Measurements from ENCODE around the gene ATG101.

ATG101 gene

DNA sequence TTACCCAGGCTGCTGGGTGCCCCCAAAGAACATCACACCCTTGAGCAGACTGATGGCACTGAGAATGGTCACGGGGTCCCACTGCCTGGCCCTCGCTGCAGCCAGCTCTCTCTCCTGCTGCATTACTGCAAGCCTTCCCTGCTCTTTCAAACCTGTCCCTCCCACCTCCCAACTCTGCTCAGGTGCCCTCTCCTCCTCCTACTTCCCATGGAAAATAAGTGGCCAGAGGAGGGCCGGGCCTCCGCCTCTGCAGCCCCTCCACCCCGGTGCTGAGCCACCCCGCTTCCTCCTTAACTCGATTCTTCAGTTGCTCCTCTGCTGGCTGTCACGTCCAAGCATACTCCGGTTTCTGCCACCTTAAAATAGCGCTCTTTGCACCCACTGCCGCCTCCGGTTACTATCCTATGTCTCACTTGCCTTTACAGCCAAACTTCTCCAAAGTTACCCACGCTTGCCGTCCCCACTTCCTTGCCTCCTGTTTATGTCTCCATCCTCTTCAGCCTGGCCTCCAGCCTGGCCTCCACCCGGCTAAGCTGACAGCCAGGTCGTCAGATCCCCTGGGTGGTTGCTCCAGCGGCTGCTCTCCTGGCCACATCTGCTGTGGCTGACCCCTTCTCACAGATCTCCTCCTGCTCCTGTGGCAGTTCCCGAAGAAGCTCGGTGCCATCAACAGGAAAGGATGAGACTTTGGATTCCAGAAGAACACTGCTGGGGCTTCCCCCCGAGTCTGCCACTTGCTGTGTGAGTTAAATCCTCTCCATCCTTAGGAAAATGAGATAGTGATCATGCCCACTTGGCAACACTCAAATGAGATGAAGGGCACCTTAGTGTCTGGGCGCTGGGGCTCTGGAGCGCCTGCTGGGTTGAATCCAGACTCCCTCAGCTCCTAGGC is 17.4 kb downstream of the ATG101 start:
- TF ChIP-seq, protein P1, sequence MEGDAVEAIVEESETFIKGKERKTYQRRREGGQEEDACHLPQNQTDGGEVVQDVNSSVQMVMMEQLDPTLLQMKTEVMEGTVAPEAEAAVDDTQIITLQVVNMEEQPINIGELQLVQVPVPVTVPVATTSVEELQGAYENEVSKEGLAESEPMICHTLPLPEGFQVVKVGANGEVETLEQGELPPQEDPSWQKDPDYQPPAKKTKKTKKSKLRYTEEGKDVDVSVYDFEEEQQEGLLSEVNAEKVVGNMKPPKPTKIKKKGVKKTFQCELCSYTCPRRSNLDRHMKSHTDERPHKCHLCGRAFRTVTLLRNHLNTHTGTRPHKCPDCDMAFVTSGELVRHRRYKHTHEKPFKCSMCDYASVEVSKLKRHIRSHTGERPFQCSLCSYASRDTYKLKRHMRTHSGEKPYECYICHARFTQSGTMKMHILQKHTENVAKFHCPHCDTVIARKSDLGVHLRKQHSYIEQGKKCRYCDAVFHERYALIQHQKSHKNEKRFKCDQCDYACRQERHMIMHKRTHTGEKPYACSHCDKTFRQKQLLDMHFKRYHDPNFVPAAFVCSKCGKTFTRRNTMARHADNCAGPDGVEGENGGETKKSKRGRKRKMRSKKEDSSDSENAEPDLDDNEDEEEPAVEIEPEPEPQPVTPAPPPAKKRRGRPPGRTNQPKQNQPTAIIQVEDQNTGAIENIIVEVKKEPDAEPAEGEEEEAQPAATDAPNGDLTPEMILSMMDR (IDR thresholded peaks at IDR 0.05), result no peak
- no peak overlapping the region for H3K4me3 ChIP-seq
- DNase-seq (ENCODE audit: low spot score), result no peak
- H3K27ac ChIP-seq, result no peak overlapping the region

DNA sequence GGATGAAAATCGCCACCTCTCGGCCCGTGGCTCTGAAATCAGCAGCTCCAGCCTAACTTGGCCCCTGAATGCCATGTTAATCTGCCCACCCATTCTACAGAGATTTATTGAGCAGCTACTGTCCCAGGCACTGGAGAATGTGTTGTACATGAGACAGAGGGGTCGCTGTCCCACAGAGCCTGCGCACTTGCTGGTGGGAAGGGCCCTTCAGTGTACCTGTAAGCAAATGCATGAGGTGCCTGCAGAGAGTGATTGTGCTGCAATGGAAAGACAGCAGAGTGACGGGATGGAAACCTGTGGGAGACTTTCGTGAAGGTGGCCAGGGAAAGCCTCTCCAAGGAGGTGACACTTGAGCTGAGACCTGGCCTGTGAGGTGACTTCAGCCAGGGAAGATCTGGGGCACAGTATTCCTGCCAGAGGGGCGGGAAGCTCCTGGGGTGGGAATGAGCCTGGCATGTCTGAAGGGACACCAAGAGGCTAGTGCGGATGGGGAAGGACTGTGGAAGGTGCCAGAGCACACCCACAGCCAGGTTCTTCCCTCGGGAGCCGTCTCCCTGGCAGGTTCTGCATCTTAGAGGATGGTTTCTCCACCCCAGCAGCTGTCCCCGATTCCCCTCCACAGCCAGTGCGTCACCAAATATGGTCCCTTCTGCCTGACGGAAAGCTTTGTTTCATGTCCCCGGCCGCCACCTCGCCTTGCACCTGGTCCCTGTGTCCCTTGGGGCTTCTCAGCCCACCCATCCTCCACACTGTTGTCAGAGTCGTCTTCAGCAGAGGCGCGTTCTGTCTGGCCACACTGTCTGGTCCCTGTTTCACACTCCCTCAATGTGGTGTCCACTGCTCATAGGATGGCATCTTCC is 18.4 kb downstream of the ATG101 start:
- DNase-seq (ENCODE audit: low spot score), result no peak
- no peak overlapping the region for H3K27ac ChIP-seq
- no peak overlapping the region for H3K4me3 ChIP-seq
- TF ChIP-seq, protein P1 (IDR thresholded peaks at IDR 0.05), result no peak

DNA sequence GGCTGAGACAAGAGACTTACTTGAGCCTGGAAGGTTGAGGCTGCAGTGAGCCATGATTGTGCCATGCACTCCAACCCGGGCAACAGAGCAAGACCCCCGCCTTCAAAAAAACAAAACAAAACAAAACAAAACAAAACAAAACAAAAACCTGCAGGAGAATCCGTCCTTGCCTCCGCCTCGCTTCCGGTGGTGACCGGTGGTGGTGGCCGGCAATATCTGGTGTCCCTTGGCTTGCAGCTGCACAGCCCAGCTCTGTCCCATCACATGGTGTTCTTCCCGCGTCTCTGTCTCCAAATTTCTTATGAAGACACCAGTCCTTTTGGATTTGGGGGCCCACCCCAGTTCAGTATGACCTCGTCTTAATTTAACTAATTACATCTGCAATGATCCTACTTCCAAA is 19.7 kb downstream of the ATG101 start:
- TF ChIP-seq, protein P1 (IDR thresholded peaks at IDR 0.05), result no peak
- no peak overlapping the region for H3K27ac ChIP-seq
- no peak for DNase-seq (ENCODE audit: low spot score)
- H3K4me3 ChIP-seq, result no peak overlapping the region

DNA sequence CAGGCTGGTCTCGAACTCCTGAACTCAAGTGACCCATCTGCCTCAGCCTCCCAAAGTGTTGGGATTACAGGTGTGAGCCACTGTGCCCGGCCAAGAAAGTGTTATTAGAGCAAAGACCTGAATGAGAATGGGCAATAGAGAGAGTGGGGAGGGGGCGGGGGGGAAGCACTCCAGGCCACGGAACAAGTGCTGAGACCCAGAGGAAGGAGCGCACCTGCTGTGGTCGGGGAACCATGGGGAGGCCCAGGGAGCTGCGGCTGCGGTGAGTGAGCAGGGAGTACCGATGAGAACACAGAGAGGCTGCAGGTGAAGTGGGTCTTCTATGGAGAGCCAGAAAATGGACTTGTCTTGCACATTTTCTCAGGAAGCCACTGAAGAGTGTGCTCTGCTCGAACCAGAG is 20.5 kb downstream of the ATG101 start:
- H3K4me3 ChIP-seq, result no peak overlapping the region
- no peak overlapping the region for H3K27ac ChIP-seq
- TF ChIP-seq, protein P1 (IDR thresholded peaks at IDR 0.05), result no peak
- no peak for DNase-seq (ENCODE audit: low spot score)

DNA sequence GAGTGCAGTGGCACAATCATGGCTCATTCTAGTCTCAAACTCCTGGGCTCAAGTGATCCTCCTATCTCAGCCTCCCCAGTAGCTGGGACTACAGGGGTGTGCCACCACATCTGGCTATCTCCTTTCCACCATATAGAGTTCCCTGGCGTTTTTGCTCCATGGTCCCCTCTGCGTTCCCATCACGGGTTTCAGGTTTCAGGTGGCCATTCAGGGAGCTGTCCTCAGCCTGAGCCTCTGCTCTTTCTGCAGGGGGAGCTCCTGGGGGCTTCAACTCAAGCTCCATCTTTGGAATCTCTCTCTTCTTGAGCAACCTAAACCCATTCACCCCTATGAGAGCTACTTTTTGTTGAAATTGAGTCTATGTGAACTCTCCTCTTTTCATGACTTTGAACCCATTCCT is 21.3 kb downstream of the ATG101 start:
- Histone ChIP-seq H3K4me3 (no peak overlapping the region), H3K27ac (no peak overlapping the region)
- TF ChIP-seq, protein P1 (IDR thresholded peaks at IDR 0.05), result no peak
- no peak for DNase-seq (ENCODE audit: low spot score)

DNA sequence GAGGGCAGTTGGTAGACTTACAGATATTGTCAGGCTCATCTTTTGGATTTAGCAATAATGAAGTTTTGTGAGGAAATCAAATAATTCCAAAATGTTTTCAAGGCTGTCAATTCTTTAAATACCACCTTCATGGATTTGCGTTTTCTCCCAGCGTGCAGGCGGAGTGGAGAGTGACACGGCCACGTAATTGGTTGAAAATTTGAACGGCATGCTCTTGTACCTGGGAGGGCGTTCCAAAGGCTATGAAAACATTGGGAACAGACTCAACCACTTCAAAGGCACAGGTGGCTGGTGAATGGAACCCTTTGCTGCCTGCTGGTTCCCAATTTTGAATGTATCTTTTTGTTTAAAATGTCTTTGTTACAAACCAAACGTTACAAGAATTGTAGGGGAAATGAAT is 22.1 kb downstream of the ATG101 start:
- H3K4me3 ChIP-seq, result no peak overlapping the region
- no peak overlapping the region for H3K27ac ChIP-seq
- DNase-seq (ENCODE audit: low spot score), result no peak
- TF ChIP-seq, protein P1 (IDR thresholded peaks at IDR 0.05), result no peak
